ENCODE data around the gene CCDC85C. TPM values are rescaled to one million over a fixed set of nuclear protein-coding genes. Genes with fewer than 3 reads are reported as not detected.
A peak's percentile ranks its signal among the peaks of the same experiment; 100 is the strongest.

Gene CCDC85C
- total RNA-seq, 1 donor from 2014 or later, result 82.2 TPM

- TF ChIP-seq CTCF (IDR thresholded peaks at IDR 0.05; ENCODE audit: unreplicated experiment), result no peak
- H3K36me3 Mint-ChIP-seq, result no peaks in the 10 kb centered on the region
- no peaks in the 10 kb centered on the region for H3K9me3 Mint-ChIP-seq
- no peak overlapping the region for H3K4me3 Mint-ChIP-seq
- H3K4me1 Mint-ChIP-seq, result peaks cover 47% of the 10 kb centered on the region
- peak overlapping the region; percentile 9 for H3K27ac Mint-ChIP-seq
- H3K27me3 Mint-ChIP-seq (ENCODE audit: low read depth), result no peaks in the 10 kb centered on the region
- no peak for DNase-seq (ENCODE audit: low spot score in 2 of 2, unreplicated experiment in 2 of 2)
These were observed 9.8 kb downstream of the CCDC85C start for GRCh38 chr14:99593971-99594841.

- H3K27me3 Mint-ChIP-seq (ENCODE audit: low read depth), result no peaks in the 10 kb centered on the region
- H3K4me1 Mint-ChIP-seq, result peaks cover 44% of the 10 kb centered on the region
- no peak overlapping the region for H3K4me3 Mint-ChIP-seq
- DNase-seq (ENCODE audit: low spot score in 2 of 2, unreplicated experiment in 2 of 2), result no peak
- no peak overlapping the region for H3K27ac Mint-ChIP-seq
- no peaks in the 10 kb centered on the region for H3K36me3 Mint-ChIP-seq
- no peak for TF ChIP-seq CTCF (IDR thresholded peaks at IDR 0.05; ENCODE audit: unreplicated experiment)
- H3K9me3 Mint-ChIP-seq, result no peaks in the 10 kb centered on the region
These were observed 10.9 kb downstream of the CCDC85C start for GRCh38 chr14:99592933-99593753.

GRCh38 chr14:99592394-99592793 is 11.6 kb downstream of the CCDC85C start:
- no peak for TF ChIP-seq CTCF (IDR thresholded peaks at IDR 0.05; ENCODE audit: unreplicated experiment)
- H3K36me3 Mint-ChIP-seq, result no peaks in the 10 kb centered on the region
- no peak for DNase-seq (ENCODE audit: low spot score in 2 of 2, unreplicated experiment in 2 of 2)
- H3K27me3 Mint-ChIP-seq (ENCODE audit: low read depth), result no peaks in the 10 kb centered on the region
- peak overlapping the region; percentile 82 for H3K27ac Mint-ChIP-seq
- no peaks in the 10 kb centered on the region for H3K9me3 Mint-ChIP-seq
- H3K4me1 Mint-ChIP-seq, result peaks cover 42% of the 10 kb centered on the region
- no peak overlapping the region for H3K4me3 Mint-ChIP-seq

- H3K27me3 Mint-ChIP-seq (ENCODE audit: low read depth), result no peaks in the 10 kb centered on the region
- peaks cover 49% of the 10 kb centered on the region for H3K4me1 Mint-ChIP-seq
- no peak overlapping the region for H3K27ac Mint-ChIP-seq
- H3K36me3 Mint-ChIP-seq, result no peaks in the 10 kb centered on the region
- H3K9me3 Mint-ChIP-seq, result no peaks in the 10 kb centered on the region
- no peak for DNase-seq (ENCODE audit: low spot score in 2 of 2, unreplicated experiment in 2 of 2)
- TF ChIP-seq CTCF (IDR thresholded peaks at IDR 0.05; ENCODE audit: unreplicated experiment), result no peak
- H3K4me3 Mint-ChIP-seq, result no peak overlapping the region
These were observed 13.1 kb downstream of the CCDC85C start for GRCh38 chr14:99590746-99591555.

All from mesothelial cell of epicardium (in vitro differentiated cells).